Renal pelvis (tissue), 4 donors: ENCODE measurements around the gene ADAMTS3. TPM values are rescaled to one million over a fixed set of nuclear protein-coding genes. Genes with fewer than 3 reads are reported as not detected.

Source experiments
- DNase-seq: peaks from one replicate; pipeline ENCODE4 v3.0.0-alpha.2; 2013
- polyA plus RNA-seq, 3 donors: library from polyadenylated mRNA; unstranded; fragments of 120-200 nt; gene quantifications; one replicate each; pipeline ENCODE4 v1.2.1, GENCODE V29; 2013; ENCODE audit not compliant: insufficient read length in 3 of 3

ADAMTS3 gene
- polyA plus RNA-seq, 3 donors = 8.7 to 9.3 (median 9.3) TPM

DNA sequence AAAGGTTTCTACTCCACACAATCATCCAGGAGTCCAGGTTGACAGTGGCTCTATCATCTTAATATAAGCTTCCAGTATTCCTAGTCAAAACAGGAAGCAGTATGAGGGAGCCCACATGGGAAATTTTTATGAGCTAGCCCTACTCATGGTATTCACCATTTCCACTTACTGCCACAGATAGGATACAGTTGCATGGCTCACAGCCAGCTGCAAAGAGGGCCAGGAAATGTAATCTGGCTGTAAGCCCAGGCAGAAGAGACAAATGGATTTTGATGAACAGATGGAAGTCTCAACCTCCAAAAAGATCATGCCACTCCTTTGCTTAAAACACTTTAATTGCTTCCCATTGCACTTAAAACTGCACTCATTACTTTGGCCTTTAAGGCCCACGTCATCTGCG is 150.6 kb downstream of the ADAMTS3 start:
- DNase-seq = peak; percentile 5

DNA sequence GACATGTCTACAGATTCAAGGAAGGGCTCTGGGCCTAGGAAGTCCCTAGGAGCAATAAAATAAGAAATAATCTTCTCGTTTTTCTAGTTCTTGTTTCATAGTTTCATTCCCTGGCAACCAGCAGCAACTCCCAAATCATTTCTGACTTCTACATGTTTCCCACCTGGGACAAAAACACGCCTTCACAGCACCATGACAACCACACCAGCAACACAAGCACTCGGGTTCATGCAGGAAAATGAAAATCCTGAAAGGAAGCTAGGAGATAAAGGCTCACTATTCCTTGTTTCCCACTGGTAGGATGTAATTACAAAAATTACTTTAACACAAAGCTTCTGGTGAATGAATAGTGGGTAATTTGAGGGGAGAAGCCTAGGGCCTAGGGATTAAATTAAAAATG is 158.9 kb downstream of the ADAMTS3 start:
- no peak for DNase-seq

DNA sequence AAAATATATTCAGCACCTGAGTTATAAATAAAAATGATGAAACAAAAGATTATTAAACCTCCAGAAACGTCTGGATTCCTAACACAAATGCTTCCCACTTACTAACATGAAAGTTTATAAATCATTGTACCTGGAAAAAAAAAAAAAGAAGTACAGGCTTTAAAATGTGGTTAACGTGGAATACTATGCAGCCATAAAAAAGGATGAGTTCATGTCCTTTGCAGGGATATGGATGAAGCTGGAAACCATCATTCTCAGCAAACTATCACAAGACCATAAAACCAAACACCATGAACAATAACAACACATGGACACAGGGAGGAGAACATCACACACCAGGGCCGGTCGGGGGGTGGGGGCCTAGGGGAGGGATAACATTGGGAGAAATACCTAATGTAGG is 160.5 kb downstream of the ADAMTS3 start:
- DNase-seq = no peak

DNA sequence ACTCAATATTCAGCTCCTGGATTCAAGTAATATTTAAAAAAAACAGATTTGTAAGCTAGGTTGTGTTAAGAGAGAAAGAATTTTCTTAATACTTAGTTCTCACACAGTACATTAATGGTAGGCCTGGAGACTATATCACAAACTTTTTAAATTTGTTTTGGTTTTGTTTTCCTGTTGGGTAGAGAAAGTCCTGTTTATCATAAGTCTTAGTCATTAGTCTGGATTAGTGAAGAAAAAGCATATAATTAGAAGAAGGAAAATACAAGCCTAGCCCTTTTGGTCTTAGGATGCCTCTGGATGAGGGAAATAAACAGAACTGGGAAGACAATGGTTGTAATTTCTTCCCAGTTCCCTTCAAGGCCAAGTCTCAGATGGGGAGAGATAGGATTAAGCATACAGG is 163.6 kb downstream of the ADAMTS3 start:
- DNase-seq = no peak

DNA sequence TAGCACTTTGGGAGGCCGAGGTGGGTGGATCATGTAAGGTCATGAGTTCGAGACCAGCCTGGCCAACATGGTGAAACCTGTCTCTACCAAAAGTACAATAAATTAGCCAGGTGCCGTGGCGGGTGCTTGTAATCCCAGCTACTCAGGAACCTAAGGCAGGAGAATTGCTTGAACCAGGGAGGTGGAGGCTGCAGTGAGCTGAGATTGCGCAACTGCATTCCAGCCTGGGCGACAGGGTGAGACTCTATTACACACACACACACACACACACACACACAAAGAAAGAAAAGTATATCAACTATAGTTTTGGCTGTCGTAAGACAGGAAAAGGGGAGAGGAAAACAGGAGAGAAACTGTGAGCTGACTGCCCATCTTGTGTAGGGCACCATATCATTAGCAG is 171.7 kb downstream of the ADAMTS3 start:
- no peak for DNase-seq

DNA sequence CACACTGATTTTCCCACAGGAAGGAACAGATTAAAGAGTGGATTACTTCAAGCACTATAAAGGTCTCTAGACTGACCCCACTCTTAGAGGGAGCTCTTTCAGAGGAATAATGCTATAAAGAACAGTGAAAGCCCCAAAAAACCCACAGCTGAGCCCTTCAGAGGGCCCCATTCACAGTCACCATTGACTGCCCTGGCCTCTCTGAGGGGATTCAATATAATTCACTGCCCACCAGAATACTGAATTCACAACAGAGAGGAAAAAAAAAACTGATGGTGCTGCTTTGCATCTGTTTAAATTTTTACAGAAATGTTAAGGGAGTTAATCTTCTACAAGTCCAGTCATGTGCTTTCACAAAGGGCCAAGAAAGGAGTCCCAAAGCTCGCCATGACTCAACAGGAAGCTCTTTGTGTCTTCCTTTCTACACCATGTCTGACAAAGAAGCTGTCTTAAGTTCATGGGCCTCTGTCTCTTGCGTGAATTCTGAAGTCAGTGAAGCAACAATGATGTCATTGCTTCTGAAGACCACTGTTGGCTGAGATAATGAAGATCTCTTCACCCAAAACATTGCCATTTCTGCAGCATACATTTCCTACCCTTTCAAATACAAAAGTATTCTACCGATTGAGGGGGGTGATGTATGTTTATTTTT is 174.9 kb downstream of the ADAMTS3 start:
- DNase-seq = no peak

DNA sequence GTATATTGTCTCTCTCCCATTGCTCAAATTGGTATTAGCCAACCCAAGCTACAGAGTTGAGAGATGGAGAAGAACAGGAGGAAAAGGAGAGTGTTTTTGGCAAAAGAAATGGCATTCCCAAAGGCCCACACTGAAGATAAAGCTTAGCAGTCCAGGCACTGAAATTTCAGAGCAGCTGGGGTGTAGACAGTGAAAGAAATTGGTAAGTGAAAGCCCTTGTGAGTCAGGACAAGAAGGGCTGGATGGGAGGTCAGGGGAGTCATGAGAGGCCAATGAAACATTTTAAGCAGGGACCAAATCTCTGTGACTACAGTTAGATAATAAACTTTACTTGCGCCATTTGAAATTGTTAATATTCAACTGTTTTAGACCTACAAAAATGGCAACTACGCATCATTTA is 177.7 kb downstream of the ADAMTS3 start:
- no peak for DNase-seq

DNA sequence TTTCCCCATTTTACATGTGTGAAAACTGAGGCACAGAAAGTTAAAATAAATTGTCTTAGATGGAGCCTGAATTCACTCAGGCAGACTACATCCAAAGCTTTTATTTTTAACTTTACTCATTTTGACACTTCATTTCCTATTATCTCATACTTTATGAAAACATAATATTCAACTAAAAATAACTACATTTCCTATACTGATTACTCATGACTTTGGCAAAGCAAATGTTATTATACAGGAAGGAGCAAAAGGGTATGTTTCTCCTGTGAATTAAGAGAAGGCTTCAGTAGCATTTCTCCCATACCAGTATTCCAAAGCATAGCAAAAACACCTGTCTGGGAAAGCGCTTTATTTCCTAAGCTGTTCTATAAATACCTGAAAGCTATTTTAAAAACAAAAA is 178.6 kb downstream of the ADAMTS3 start:
- no peak for DNase-seq

DNA sequence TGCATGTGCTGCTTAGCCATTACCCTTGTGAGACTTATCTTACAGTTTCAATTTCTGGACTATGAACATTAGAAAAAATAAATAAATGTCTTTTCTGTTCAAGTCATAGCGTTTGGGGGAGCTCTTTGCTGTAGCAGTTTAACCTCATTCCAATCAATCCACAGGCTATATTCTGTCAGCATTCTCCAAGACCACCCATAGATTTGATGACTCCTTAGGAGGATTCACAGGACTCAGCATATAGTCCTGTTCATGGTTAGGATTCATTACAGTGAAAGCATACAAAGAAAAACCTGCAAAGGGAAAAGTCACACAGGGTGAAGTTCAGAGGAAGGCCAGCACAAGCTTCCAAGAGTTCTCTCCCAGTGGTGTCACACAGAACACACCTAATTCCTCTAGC is 180.5 kb downstream of the ADAMTS3 start:
- DNase-seq = no peak

DNA sequence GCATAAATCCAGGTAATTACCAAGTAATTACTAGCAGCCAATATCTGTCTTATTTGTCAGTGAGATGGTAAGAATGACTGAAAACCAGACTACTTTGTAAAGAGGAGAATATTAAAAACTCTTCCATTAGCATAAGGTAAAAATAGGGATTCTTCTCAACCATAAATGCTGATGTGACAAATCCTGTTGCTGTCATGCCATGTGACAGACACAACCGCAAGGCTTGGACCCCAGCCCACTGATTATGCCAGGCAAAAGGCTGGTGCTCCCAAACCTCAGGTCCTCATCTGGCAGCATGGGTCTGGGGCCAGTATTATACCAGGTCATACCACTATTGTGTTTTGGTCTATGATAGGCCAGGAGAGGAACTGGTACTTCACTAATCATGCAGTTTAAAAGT is 181.1 kb downstream of the ADAMTS3 start:
- no peak for DNase-seq

DNA sequence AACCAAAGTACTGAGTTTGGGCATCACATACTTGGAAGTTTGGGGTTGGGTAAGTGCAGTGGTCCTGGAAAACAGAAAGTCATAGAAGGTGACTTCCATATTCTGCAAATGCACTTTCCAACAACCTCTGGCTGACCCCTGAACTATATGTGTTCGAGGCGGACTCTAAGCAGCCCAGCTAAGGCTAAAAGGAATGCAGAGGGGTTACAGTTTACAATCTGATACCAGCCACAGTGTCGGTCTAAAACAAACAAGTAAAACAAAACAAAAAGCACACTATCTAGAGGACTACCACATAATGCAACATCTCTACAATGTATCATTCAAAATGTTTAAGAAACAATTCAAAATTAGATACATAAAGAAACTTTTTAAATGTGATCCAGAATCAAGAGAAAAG is 185.6 kb downstream of the ADAMTS3 start:
- no peak for DNase-seq

DNA sequence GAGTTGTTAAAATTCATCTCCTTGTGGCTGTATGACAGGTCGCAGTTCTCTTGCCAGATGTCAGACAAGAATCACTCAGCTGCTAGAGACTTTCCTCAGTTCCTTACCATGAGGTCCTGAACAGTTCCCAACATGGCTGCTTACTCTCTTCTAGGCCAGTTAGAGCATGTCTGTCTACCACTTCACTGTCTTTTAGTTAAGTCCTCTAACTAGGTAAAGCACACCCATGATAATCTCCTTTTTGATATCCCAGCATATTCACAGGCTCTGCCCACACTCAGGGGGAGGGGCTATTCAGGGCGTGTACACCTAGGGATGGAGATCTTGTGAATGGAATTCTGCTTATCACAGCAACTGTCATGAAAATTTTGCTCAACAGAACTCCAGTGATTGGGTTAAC is 190.1 kb downstream of the ADAMTS3 start:
- no peak for DNase-seq

DNA sequence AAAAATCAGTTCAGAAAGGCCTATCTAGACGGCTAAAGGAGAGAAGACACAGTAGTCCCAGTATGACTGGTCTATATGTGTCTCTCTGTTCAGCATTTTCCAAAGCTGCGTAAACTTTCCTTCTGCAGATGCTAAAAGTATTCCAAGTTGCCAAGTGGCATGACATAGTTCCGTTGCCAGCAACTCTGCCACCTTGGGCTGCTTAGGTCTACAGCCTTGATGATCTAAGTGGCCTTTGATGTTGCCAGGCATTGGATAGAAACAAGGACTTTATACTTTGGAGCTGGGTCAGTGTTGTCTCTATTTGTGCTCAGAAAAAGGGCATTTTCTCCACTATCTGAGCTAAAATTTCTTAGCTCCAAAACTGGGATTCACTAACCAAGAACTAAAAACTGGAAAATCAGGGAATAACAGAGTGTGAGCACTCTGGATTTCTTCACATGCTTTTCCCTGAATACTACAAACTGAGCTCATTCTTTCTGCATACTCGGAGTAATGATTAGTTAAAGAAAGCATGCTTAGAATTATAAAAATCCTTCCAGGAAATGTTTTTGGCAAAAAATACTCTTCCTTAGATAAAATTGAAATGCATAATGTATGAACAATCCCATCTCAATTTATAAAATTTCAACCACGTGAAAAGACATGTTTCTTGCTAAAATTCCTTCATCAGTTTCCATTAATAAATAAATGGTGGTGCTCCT is 191.4 kb downstream of the ADAMTS3 start:
- DNase-seq = no peak

DNA sequence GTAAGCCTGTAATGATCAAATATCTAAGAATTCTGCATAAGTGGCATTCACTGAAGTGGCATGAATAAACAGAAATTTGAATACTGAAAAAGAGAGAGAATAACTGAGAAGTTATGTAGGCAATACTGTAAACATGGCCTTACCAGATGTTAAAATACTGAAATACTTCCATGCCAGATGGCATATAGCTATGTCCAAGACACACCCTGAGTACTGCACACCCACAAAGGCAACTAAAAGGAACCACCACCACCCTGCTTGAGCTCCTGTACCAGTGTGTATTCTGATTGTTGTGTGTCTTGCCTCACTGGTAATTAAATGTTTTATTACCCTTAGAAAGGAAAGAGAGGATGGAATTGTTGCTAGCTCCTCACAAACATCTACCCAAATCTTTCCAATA is 192.1 kb downstream of the ADAMTS3 start:
- no peak for DNase-seq

DNA sequence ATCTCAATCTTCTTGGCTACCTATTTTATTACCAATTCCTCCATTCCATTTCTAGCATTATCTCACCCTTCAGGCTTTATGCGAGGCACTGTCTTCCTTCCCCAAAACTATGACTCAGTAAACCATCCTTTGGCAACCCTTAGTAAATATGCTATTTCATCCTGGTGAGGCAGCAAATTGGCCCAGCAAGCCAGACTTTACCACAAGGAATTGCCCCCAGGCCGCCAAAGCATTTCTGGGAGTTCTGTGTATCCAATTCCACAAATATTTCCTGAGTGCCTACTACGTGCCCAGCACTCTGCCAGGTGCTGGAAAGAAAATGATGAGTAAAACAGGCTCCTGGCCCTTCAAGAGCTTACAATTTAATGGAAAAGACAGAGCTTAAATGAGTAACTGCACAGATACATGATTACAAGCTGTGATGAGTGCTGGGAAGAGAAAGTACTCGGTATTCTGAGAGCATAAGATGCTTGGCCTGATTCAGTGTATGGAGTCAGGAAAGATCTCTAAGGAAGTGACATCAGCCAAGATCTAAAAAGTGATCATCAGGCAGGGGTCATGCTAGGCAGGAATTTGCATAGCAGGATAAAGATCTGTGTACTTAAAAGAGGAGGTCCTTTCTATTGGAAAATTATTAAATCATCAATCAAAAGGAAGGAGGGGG is 193.8 kb downstream of the ADAMTS3 start:
- no peak for DNase-seq

DNA sequence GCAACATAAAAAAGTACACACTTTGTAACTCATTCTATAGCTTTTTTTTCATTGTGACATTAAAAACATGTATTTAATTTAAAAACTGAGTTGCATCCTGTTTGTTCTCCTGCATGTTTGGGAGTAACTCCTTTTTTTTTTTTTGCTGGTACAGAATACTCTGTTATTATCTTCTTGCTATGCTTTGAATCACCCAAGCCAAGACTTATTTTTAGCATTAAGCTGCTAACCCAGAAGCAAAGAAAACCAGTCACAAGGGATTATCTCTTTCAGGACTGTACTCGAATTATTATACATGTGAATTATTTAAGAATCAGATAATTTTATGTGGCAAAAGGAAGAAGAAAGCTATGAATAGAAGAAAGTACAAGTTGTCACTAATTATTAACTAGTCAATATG is 194.9 kb downstream of the ADAMTS3 start:
- DNase-seq = no peak

DNA sequence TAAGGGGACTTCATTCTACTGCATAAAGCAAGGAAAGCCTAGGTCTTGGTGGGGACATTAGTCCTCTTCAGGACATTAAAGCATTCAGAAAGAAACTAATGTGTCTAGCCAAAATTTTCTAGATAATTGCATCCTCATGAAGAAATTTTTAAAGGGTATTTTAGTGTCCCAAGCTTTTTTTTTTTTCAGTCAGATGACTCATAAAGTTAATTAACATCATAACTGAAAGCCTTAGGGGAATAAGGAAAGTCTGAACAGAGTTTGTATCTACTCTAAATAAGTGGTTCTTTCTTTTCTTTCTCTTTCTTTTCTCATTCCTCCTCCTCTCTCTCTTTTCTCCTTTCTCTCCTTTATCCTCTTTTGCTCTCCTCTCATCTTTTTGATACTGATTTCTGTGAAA is 202.4 kb downstream of the ADAMTS3 start:
- no peak for DNase-seq

DNA sequence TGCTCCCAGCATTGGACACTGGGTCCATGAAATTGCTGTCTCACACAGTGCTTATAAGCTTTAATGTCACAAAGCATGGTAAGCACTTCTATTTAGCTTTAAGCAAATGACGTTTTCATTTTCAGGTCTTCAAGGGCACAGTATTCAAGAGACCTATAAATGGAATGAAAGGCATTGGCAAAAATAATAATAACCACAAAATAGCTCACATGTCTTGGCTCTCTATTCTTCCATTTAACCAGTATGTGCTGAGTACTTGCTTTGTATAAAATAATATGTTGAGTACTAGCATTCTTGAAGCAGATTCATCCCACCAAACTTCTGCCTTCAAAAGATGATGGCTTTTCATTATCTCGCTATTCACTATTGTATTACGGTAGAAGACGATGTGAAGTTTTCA is 203.0 kb downstream of the ADAMTS3 start:
- no peak for DNase-seq

DNA sequence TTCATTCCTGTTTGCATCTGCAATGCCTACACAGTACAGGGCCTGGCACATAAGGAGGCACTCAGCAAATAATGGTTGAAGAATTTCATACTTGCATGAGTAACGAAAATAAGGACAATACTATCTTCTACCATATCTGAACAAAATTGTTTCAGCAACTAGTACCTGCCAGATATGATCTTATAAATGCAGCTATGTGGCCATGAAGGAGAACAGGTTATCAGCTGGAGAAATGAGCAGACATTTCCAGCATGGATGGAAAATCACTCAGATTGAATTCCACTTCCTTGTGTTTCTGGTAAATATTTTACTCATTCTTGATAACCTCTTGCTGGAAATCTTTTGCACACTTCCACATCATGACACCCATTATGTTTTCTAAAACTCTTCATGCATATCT is 204.0 kb downstream of the ADAMTS3 start:
- DNase-seq = no peak

DNA sequence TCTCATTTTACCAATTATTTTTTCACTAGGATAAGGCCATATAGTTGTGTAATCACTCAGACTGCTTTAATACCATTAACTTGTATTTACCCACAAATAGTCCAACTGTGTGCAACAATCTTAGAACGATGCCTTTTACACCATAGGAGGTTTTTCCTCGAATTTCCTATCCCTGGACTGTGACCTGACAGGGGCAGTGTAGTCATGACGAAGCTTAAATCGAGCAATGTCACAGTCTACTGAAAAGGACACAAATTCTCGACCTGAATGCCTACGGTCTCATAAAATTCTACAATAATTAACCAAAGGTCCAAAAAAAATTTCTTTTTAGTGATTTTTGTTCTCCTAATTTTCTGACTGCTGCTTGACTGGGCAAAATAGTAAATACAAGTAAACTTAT is 208.9 kb downstream of the ADAMTS3 start:
- DNase-seq = no peak

DNA sequence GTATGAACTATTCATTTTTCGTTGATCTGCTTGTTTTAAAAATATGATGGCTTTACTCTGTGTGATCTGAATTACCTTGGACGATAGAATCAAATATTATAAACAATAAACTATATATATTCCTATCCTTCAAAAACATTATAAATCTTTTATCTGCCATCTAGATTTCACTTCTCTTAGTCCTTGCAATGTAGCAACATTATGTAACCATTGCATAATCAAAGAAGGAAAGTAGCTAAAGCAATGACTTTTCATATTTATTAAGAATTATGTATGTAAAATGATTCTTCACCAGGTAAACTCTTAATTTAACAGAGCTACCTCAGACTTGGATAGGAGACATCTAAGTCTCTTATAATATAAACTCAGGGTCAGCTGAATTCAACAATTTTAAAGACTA is 210.5 kb downstream of the ADAMTS3 start:
- DNase-seq = no peak

DNA sequence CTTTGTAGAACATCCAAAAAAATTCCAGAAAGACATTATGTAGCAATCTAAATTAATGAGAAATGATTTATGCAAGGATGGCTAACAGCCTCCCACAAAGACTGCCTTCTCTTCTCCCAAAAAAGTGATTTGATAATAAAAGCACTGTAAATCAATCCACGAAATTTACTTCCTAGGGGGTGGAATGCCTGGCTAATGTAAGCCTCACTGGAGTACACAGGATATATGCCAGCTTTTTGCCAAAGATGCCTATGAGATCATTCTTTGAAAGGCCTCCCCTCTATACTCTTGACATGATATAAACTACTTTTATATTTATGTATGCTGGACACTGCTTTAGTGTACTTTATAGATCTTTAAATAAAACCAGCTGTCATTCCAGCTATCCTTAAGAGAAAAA is 211.1 kb downstream of the ADAMTS3 start:
- no peak for DNase-seq

DNA sequence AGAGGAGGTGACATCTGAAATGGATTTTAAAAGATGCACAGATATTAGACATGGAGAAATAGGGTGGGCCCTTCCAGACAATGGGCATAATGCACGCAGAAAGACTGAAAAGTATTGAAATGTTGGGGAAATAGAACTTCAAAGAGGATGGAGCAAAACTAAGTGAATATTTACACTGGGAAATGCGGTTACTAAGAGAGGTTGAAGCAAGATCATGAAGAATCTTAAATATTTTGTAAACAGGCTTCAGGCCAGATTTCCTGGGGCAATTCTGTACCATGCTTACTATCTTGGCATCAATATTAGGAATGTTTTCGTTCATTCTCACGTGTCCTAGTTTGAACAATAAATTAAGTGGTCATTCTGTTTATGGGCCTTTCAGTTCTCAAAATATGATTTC is 216.3 kb downstream of the ADAMTS3 start:
- DNase-seq = no peak

DNA sequence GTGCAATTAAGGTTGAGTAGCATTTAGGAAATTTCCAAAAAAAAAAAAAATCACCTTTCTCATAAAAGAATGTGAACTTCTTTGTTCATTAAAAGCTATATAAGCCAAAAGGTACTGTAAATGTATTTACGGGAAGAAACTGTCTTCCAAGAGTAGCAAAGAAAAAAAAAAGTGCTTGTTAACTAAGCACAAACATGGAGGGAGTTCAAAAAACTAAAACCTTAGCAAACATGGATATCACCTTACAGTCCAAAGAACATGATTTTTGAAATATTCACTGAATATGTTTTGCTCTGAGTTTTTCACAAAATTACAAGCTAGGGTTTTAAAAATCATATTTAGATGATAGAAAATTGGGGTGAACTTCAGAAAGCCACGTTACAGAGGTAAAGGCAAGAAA is 217.5 kb downstream of the ADAMTS3 start:
- no peak for DNase-seq
